Tibial nerve (tissue), 3 donors: Measurements from ENCODE around the gene SEL1L.

ENCODE experiments used
- EP300 ChIP-seq, 2 donors: sonication (generic); formaldehyde crosslinking; IDR thresholded peaks; one replicate each; pipeline ENCODE4 v1.6.1; 2017; ENCODE audit warnings: antibody characterized with exemption in 2 of 2, mild to moderate bottlenecking in 1 of 2
- POLR2A ChIP-seq, 2 donors: fragments of 450-650 bp; IDR thresholded peaks; one replicate each; pipeline ENCODE4 v1.6.1; 2017; ENCODE audit warnings: antibody characterized with exemption in 2 of 2, mild to moderate bottlenecking in 2 of 2, moderate library complexity in 2 of 2

- TF ChIP-seq EP300 (IDR thresholded peaks at IDR 0.05) (no peak), POLR2A (IDR thresholded peaks at IDR 0.05) (no peak)
These were observed 106.2 kb downstream of the SEL1L start for GRCh38 chr14:81427348-81428058.
